ENCODE measurements around the gene STT3B. TPM values are rescaled to one million over a fixed set of nuclear protein-coding genes. Genes with fewer than 3 reads are reported as not detected.

The STT3B gene
- total RNA-seq, 1 donor from 2014 or later: 82.1 TPM

DNA sequence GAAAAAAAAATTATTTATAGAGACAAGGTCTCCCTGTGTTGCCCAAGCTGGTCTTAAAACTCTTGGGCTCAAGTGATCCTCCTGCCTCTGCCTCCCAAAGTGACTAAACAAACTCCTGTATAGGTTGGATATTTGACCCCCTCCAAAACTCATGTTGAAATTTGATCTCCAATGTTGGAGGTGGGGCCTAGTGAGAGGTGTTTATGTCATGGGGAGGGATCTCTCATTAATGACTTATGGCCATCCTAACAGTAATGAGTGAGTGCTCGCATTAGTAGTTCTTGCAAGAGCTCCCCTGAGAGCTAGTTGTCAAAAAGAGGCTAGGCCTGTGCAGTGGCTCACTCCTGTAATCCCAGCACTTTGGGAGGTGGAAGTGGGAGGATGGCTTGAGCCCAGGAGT is 141.2 kb downstream of the STT3B start:
- H3K4me1 ChIP-seq: no peaks in the 10 kb centered on the region
- TF ChIP-seq, protein P1, sequence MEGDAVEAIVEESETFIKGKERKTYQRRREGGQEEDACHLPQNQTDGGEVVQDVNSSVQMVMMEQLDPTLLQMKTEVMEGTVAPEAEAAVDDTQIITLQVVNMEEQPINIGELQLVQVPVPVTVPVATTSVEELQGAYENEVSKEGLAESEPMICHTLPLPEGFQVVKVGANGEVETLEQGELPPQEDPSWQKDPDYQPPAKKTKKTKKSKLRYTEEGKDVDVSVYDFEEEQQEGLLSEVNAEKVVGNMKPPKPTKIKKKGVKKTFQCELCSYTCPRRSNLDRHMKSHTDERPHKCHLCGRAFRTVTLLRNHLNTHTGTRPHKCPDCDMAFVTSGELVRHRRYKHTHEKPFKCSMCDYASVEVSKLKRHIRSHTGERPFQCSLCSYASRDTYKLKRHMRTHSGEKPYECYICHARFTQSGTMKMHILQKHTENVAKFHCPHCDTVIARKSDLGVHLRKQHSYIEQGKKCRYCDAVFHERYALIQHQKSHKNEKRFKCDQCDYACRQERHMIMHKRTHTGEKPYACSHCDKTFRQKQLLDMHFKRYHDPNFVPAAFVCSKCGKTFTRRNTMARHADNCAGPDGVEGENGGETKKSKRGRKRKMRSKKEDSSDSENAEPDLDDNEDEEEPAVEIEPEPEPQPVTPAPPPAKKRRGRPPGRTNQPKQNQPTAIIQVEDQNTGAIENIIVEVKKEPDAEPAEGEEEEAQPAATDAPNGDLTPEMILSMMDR (IDR thresholded peaks at IDR 0.05; ENCODE audit: borderline replicate concordance): no peak
- intact Hi-C loops (cut with micrococcal nuclease): no loop called here

DNA sequence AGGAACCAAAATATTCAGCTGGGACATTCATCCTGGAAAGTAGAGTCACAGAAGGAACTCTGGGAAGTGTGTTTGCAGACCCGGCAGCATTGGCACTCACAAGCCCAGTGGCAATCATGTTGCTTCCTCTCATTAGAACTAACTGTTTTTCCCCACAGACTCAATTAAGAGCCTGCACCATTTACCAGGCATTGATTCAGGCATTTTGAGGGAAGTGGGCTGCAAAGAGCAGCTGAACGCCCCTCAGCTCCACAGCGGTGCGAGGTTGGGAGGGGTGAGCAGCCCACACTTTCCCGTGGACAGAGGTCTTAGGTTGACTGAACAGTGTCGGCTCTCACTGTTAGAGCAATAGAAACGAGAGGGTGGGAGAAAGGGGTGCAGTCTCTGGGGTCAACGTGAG is 143.8 kb downstream of the STT3B start:
- intact Hi-C loops (cut with micrococcal nuclease): no loop called here

More for the DNA sequence above, 141.2 kb downstream of the STT3B start:
- no peak overlapping the region for H3K27ac ChIP-seq (replicated peaks)
- no peak overlapping the region for H3K4me3 ChIP-seq
- DNase-seq: no peak
- H3K9me3 ChIP-seq (replicated peaks): no peaks in the 10 kb centered on the region
- H3K27me3 ChIP-seq (ENCODE audit: low read depth): no peaks in the 10 kb centered on the region
- no peaks in the 10 kb centered on the region for H3K36me3 ChIP-seq

DNA sequence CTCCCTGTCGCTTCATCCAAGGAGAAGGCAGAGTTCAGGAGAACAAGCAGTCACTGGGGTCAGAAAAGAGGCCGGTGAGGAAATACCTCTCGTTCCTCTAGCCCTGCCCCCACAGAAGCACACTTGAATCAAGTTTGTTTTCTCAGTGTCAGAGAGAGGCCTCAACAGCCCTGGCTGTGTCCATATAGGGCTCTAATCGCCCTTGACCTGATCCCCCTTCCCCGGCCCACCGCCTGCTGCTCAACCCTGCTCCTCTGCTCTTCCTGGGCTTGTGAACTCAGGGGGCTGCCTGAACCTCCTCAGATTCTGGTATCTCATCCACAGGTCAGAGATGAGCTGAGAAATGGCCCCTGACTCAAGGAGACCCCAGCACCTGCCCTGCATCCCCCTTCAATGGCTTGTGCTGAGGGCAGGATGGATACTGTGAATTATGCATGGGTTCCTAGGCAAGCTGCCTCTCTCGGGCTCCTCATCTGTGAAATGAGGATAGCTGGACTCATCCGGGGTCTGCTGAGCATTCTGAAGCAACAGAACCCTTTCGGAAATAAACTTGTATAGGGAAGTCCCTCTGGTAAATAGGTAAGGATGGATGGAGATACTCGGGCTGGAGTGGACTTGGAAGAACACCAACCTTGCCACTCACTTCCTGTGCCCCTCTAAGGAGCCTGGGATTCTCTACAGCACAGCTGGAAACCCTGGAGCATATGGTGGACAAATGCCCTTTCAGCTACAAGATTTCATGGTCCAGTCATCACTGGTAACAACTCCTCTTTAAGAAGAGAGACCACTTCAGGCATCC is 147.5 kb downstream of the STT3B start:
- no peak for DNase-seq
- Histone ChIP-seq H3K9me3 (replicated peaks) (no peaks in the 10 kb centered on the region), H3K4me3 (no peak overlapping the region), H3K27me3 (ENCODE audit: low read depth) (no peaks in the 10 kb centered on the region), H3K4me1 (no peaks in the 10 kb centered on the region), H3K36me3 (peaks cover 10% of the 10 kb centered on the region), H3K27ac (replicated peaks) (no peak overlapping the region)
- intact Hi-C loops (cut with micrococcal nuclease): no loop called here
- TF ChIP-seq, protein P1 (IDR thresholded peaks at IDR 0.05; ENCODE audit: borderline replicate concordance): no peak

More for the DNA sequence above, 143.8 kb downstream of the STT3B start:
- no peaks in the 10 kb centered on the region for H3K27me3 ChIP-seq (ENCODE audit: low read depth)
- no peaks in the 10 kb centered on the region for H3K4me1 ChIP-seq
- no peak overlapping the region for H3K27ac ChIP-seq (replicated peaks)
- TF ChIP-seq, protein P1 (IDR thresholded peaks at IDR 0.05; ENCODE audit: borderline replicate concordance): no peak
- no peaks in the 10 kb centered on the region for H3K36me3 ChIP-seq
- DNase-seq: no peak
- no peak overlapping the region for H3K4me3 ChIP-seq
- no peaks in the 10 kb centered on the region for H3K9me3 ChIP-seq (replicated peaks)
